Stimulated activated naive CD4-positive, alpha-beta T cell treated with Interleukin-2 at 50 U/mL for 16 hours (primary cell): ENCODE data around the gene TTC23.

ENCODE experiments used
- DNase-seq: peaks from one replicate; lab custom pipeline; 2025; lab: John Stamatoyannopoulos, UW

The TTC23 gene

DNA sequence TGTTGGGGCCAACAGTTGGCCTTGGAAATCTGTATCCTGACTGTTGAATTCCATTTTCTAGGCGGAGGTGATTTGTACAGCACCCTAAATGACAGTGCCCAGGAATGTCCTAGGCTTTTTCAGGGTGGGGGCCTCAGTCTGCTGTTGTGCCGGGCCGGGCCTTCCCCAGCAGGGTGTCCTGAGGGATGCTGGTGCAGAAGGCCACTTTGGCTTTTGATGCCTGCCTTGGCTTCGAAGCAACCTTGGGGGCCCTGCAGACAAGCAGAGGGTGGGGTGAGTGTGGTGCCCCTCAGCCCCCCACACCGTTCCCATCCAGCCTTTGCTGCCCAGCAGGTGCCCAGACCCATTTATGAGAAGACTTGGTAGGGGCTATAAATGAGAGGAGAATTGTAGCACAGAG, 111.5 kb downstream of the TTC23 start:
- DNase-seq: no peak

DNA sequence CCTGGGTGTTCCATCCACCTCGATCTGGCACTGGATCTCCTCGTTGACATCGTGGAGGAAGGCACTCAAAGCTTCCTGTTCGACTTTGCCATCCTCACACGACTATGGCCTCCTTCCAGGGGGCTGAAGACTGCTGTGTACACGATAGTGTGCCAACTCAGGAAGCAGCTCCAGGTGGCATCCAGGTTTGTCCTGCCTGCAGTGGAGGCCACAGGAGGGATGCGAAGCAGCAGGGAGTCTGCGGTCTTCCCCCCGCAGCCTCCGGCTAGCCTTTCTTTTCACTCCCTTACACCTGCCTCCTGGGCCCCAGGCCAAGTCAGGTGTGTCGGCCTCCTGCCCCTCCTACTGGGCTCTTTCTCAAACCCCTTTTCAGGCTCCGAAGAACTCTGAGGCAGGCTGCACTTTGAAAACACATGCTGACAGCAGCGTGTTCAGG, 112.3 kb downstream of the TTC23 start:
- DNase-seq: no peak

GRCh38 chr15:99135194-99135593, 114.2 kb downstream of the TTC23 start:
- no peak for DNase-seq

DNA sequence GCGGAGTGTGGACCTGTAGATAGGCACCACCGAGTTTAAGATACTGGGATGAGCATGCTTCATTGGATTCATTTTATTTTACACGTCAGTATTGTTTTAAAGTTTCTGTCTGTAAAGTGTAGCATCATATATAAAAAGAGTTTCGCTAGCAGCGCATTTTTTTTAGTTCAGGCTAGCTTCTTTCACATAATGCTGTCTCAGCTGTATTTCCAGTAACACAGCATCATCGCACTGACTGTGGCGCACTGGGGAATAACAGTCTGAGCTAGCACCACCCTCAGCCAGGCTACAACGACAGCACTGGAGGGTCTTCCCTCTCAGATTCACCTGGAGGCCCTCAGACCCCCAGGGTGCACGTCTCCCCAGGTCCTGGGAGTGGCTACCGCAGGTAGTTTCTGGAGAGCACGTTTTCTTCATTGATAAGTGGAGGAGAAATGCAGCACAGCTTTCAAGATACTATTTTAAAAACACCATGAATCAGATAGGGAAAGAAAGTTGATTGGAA, 115.0 kb downstream of the TTC23 start:
- DNase-seq: no peak

- no peak for DNase-seq
These were observed 116.6 kb downstream of the TTC23 start for GRCh38 chr15:99132634-99133287.

DNA sequence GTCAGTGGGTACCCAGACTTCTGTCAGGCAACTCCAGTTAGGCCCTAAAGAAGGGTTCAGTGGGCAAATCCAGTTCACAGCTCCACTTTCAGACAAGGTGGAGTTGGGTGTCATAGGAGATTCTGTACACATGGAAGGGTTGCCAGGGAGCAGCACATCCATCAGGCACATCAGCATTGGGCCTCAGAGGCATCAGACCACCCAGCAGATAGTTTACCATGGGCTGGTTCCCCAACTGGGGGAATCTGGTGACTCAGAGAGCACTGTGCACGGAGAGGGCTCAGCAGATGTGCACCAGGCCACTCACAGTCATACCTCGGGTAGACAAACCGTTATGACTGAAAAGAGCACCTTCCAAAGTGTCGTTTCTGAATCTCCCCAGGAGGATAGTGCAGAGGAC, 117.3 kb downstream of the TTC23 start:
- DNase-seq: no peak

- DNase-seq: no peak
These were observed 117.8 kb downstream of the TTC23 start for GRCh38 chr15:99131441-99132023.

DNA sequence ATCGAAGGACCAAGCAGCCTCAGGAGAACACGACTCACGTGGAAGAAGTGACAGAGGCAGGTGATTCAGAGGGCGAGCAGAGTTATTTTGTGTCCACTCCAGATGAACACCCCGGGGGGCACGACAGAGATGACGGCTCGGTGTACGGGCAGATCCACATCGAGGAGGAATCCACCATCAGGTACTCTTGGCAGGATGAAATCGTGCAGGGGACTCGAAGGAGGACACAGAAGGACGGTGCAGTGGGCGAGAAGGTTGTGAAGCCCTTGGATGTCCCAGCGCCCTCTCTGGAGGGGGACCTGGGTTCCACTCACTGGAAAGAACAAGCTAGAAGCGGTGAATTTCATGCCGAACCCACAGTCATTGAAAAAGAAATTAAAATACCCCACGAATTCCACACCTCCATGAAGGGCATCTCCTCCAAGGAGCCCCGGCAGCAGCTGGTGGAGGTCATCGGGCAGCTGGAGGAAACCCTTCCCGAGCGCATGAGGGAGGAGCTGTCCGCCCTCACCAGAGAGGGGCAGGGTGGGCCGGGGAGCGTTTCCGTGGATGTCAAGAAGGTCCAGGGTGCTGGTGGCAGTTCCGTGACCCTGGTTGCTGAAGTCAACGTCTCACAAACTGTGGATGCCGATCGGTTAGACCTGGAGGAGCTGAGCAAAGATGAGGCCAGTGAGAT, 118.5 kb downstream of the TTC23 start:
- no peak for DNase-seq

GRCh38 chr15:99130314-99130713, 119.1 kb downstream of the TTC23 start:
- no peak for DNase-seq

- DNase-seq: no peak
These were observed 119.7 kb downstream of the TTC23 start for GRCh38 chr15:99129644-99130043.

GRCh38 chr15:99128411-99128810, 121.0 kb downstream of the TTC23 start:
- no peak for DNase-seq

DNA sequence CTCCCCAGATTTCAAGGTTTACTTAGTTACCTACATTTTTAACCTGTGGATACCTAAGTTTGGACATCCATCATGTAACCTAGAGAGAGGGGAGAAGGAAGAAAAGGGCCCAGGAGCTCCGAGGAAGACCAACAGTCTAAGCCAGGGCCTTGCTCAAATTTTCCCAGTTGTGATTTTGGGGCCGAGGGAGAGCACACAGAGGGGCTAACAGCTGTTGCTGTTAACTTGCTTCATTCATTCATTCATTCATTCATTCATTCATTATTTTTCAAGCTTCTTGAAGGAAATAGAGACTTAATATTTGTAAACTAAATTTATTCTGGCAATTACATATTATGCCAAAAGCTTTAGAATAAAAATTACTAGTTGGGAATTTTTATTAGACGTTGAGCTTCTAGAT, 121.6 kb downstream of the TTC23 start:
- no peak for DNase-seq

DNA sequence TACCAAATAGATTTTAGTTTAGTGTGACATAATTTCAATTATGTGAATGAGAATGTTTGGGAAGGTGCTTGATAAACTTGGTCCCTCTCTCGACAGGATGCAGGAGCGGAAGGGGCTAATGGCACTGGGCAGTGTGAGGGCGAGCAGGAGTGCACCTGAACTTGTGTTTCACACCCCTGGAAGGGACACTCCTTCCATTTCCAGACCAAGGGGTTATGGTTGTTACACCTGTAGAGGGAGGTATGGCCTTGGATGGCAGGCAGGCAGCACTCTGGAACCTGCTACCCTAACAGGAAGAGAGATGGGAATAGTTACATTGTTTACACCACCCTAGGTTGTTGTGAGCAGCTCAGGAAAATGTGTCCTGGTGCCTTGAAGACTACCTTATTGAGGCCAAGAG, 122.5 kb downstream of the TTC23 start:
- DNase-seq: no peak

DNA sequence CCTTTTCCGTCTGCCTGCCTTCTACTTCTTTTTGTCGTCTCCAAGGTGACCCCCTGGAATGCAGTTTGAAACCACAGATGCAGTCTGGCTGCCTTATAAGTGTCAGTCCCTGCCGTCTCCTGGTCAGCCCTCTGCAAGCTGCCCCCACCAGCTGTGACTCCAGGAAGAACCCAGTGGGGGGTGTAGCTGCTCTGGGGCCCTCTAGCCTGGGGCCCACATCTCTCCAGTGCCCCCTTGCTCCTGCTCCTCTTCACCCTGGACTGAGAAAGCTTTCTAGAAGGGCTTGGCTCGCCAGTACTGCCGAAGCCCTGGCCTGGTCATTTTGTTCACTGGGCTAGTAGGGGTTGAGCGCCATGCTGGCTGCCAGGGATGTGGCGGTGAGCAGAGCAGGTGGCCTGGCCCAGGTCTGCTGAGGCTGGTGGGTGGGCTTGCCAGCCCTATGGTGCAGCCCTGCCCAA, 123.2 kb downstream of the TTC23 start:
- no peak for DNase-seq

- no peak for DNase-seq
These were observed 124.1 kb downstream of the TTC23 start for GRCh38 chr15:99125061-99125891.

DNA sequence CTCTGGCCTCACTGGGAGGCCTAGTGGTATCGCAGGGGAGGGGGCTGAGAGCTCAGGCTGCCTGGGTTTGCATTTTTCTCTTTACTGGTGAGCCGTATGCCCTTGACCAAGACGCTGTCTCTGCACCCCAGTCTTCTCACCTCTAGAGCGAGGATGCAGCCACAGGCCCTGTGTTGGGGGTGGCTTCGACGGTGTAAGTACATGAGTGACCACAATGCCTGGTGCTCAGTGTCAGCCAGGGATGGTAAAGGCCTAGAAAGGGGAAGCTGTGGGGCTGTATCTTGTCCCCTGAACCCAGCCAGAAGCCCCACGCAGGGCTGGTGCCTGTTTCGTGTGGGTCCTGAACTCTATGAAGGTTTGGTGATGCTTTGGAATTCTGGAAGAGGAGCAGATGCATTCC, 124.7 kb downstream of the TTC23 start:
- DNase-seq: no peak

DNA sequence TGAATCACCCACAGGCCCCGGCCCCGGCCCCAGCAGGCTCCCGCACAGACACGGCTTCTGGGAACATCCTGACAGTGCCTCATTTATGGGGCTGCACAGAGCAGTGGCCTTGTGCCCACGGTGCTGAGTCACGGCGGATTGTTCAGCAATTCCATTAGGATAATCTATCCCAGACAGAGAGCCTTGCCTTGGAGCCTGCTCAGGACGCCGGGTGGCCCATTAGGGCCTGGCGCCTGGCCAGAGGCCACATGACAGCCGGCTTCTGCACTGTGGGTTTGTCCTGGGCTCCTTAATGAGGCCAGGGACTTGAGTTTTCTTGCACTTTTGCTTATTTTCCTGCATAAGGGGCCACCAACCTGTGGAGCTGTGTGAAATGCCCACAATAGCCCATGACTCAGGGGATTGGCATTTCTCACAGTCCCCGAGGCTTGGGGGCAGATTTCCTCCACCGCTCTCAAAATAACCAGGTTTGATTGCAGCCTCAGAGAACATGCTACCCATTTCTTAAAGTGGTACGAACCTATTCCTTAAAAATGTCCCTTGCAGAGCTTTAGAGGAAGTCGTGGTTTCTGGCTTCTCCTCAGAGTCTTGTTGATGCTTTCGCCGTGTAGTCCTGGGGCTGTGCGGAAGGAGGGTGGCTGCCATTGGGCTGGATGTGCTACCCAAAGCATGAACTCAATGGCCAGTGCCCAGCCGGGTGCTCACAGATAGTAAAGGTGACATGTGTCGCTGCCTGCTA, 125.5 kb downstream of the TTC23 start:
- no peak for DNase-seq

- no peak for DNase-seq
These were observed 126.3 kb downstream of the TTC23 start for GRCh38 chr15:99122831-99123712.

DNA sequence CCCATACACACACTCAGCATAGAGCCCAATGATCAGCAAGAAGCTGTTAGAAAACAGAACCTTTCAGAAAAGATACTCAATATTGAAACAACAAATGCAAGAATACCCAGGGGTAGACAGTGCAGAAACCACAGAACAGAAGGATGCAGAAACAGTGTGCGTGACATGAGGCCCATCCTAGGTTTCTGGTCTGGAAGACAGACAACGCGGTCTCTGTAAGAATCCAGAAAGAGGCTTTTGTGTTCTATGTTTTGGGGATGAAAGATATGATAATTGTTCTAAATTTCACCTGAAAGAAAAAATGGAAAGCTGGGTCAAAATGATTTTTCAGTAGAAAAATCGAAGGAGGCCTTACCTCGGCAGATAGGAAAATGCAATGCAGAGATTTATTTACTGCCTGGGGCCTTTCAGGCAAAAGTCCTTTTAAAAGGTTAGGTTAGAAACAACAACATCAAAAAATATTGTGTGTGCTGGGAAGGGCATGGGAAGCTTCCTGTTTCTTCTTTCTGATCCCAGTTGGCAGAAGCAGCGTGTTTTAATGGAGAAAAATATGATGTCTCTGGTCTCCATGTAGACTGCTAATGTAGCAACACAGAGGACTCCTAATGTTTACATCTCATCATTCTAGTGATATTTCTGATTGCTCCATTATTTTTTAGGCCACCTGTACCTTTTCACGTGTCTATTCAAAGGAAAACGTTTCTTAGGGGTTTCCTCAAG, 127.5 kb downstream of the TTC23 start:
- no peak for DNase-seq

DNA sequence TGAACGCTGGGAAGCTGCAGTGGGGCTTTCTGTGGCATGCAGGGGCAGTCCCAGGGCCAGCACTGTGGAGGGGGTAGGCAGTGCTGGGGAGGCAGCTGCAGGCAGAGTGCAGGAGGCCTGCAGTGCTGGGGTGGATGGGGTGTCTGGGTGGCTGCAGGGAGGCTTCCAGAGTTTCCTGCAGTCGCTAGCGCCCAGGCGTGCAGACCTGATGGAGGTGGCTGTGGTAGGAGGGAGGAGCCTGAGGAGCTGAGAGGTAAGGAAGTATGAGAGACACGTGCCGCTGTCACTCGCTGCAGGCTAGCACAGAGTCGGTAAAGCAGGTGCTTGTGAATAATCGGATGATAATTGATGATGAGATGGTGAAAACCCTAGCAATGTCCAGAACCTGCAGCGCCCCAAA, 128.2 kb downstream of the TTC23 start:
- DNase-seq: no peak
